Mucosa of stomach (tissue), 1 donor: ENCODE measurements around the gene TH.
"Not testable (repeated sequence)": the region's sequence is repeated elsewhere in the genome, so short reads cannot be mapped to it uniquely, and the experiment has no call there.

Experiments used
- H3K27me3 ChIP-seq: one replicate; pipeline ENCODE4 v1.7.0; 2013; ENCODE audit warnings: mild to moderate bottlenecking, low read length; ENCODE audit not compliant: control insufficient read depth, insufficient read depth
- H3K36me3 ChIP-seq: one replicate; pipeline ENCODE4 v1.7.0; 2013; ENCODE audit warnings: low read length; ENCODE audit not compliant: control insufficient read depth, insufficient read depth
- H3K4me1 ChIP-seq: one replicate; pipeline ENCODE4 v1.7.0; 2013; ENCODE audit warnings: mild to moderate bottlenecking, low read length; ENCODE audit not compliant: control insufficient read depth, insufficient read depth
- H3K4me3 ChIP-seq: one replicate; pipeline ENCODE4 v1.7.0; 2013; ENCODE audit warnings: low read length
- H3K9ac ChIP-seq: one replicate; pipeline ENCODE4 v1.7.0; 2013; ENCODE audit warnings: mild to moderate bottlenecking, low read length, moderate library complexity
- H3K9me3 ChIP-seq: one replicate; pipeline ENCODE4 v1.7.0; 2013; ENCODE audit warnings: mild to moderate bottlenecking, low read length, moderate library complexity; ENCODE audit not compliant: control insufficient read depth
- donor health status: Pancreatic carcinoma.

TH gene

DNA sequence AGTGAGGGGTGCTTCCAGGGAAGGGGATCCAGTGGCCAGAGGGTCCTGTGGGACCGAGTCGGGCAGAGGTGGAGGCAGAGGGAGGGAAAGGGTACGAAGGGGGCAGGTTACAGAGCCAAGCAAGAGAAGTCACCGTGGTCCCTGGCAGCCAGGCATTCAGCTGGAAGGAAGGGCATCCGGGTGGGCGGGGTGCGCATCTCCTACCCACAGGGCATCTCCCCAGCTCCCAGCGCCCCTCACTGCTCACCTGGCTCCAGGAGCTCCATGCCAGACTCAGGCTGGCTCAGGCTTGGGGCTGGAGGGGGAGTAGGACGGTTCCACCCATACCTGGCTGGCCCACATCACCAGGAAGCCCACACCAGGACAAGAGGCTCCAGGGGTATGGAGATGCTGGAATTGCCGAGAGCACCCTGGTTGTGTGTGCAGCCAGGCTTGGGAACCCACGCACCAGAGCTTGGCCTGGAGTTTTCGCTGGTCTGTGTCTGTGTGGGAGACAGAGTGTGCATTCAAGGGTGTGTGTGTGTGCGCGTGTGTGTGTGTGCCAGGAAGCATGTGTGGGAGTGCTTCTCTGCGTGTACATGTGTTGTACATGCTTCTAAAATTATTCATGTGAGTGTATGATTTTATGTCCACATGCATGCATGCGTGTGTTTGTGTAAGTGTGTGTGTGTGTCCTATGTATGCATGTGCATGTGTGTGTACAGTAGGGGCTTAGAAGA is 6.6 kb upstream of the TH start:
- H3K27me3 ChIP-seq = peaks cover 15% of the 10 kb centered on the region
- H3K4me3 ChIP-seq, H3K36me3 ChIP-seq, H3K4me1 ChIP-seq, H3K9me3 ChIP-seq, H3K9ac ChIP-seq: not testable (repeated sequence)

DNA sequence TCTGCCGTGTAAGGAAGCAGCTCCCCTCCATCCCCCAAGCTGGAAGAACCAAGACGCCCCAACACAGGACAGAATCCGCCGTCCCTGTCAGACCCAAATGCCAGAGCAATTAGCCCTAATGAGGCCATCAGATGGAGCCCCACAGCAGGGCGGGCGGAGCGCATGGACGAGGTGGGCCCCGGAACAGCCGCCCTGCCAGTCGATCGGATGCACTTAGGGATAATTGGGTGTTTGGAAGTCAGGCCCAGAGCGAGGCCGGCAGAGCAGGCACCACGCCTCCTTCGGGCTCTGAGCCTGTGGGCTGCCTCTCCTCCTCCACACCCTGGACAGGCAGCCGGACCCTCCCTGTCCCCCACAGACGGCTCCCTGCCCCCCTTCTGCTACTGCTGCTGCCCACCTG is 5.5 kb upstream of the TH start:
- Histone ChIP-seq H3K27me3 (peaks cover 10% of the 10 kb centered on the region), H3K9ac (no peak overlapping the region), H3K36me3 (no peaks in the 10 kb centered on the region), H3K4me1 (peaks cover 3% of the 10 kb centered on the region), H3K4me3 (no peak overlapping the region), H3K9me3 (no peaks in the 10 kb centered on the region)

GRCh38 chr11:2176389-2176900 is 4.8 kb upstream of the TH start:
- Histone ChIP-seq H3K4me1 (peaks cover 3% of the 10 kb centered on the region), H3K27me3 (peaks cover 7% of the 10 kb centered on the region), H3K4me3 (no peak overlapping the region), H3K9ac (no peak overlapping the region), H3K36me3 (no peaks in the 10 kb centered on the region), H3K9me3 (no peaks in the 10 kb centered on the region)

DNA sequence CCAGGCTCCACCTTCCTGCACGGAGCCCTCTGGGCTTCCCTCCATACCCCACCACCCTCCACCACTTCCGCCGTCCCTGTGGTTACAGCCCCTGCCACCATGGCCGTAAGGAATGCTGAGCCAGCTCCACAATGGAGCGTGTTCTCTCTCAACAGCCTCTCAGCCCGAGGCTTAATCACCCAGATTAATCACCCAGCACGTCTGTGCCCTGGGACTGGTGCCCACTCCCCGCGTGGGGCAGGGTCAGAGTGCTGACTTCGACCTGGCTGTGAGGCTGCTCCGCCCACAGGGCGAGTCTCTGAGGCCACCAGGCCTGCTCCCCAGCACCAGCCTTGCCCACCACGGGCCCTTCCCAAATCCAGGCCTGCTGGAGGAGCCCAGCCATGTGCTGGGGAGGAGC is 4.0 kb upstream of the TH start:
- Histone ChIP-seq H3K9ac (no peak overlapping the region), H3K36me3 (no peaks in the 10 kb centered on the region), H3K4me1 (peaks cover 3% of the 10 kb centered on the region), H3K9me3 (no peaks in the 10 kb centered on the region), H3K27me3 (peaks cover 7% of the 10 kb centered on the region), H3K4me3 (no peak overlapping the region)

DNA sequence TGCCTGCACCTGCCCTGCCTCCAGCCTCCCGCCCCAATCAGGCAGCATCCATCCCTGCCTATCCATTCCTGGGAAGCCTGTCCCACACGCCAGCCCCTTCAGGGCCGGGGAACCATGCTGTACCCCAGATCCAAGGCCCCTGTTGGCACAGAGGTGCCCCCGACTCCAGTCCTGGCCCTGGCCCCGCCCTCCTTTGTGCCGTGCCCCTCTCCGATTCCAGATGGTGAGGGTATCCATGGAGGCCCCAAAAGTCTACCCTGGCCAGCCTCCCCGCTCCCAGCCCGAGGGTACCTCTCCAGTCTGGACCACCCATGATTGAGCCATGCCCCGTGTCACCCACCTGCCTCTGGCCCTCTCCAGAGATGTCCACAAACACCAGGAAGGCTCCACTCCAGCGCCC is 2.7 kb upstream of the TH start:
- Histone ChIP-seq H3K4me3 (no peak overlapping the region), H3K4me1 (peaks cover 3% of the 10 kb centered on the region), H3K27me3 (peaks cover 5% of the 10 kb centered on the region), H3K9ac (no peak overlapping the region), H3K36me3 (no peaks in the 10 kb centered on the region), H3K9me3 (no peaks in the 10 kb centered on the region)

GRCh38 chr11:2173761-2174160 is 2.1 kb upstream of the TH start:
- no peak overlapping the region for H3K9ac ChIP-seq
- H3K27me3 ChIP-seq = no peaks in the 10 kb centered on the region
- no peaks in the 10 kb centered on the region for H3K4me1 ChIP-seq
- no peaks in the 10 kb centered on the region for H3K9me3 ChIP-seq
- no peak overlapping the region for H3K4me3 ChIP-seq
- no peaks in the 10 kb centered on the region for H3K36me3 ChIP-seq

- Histone ChIP-seq H3K4me3 (no peak overlapping the region), H3K4me1 (no peaks in the 10 kb centered on the region), H3K27me3 (no peaks in the 10 kb centered on the region), H3K9me3 (no peaks in the 10 kb centered on the region), H3K36me3 (no peaks in the 10 kb centered on the region), H3K9ac (no peak overlapping the region)
These were observed 1.6 kb upstream of the TH start for GRCh38 chr11:2173150-2173693.

- Histone ChIP-seq H3K9ac (no peak overlapping the region), H3K27me3 (peaks cover 3% of the 10 kb centered on the region), H3K4me1 (no peaks in the 10 kb centered on the region), H3K4me3 (no peak overlapping the region), H3K36me3 (no peaks in the 10 kb centered on the region), H3K9me3 (no peaks in the 10 kb centered on the region)
These were observed 1.1 kb upstream of the TH start for GRCh38 chr11:2172676-2173075.

GRCh38 chr11:2169626-2170570 is 1.7 kb downstream of the TH start:
- Histone ChIP-seq H3K9ac (no peak overlapping the region), H3K27me3 (peaks cover 25% of the 10 kb centered on the region), H3K36me3 (no peaks in the 10 kb centered on the region), H3K9me3 (no peaks in the 10 kb centered on the region), H3K4me3 (no peak overlapping the region), H3K4me1 (peaks cover 4% of the 10 kb centered on the region)

- H3K4me1 ChIP-seq = peaks cover 4% of the 10 kb centered on the region
- H3K9ac ChIP-seq = no peak overlapping the region
- no peaks in the 10 kb centered on the region for H3K36me3 ChIP-seq
- no peaks in the 10 kb centered on the region for H3K9me3 ChIP-seq
- no peak overlapping the region for H3K4me3 ChIP-seq
- H3K27me3 ChIP-seq = peaks cover 26% of the 10 kb centered on the region
These were observed 2.6 kb downstream of the TH start for GRCh38 chr11:2169005-2169378.

GRCh38 chr11:2168286-2169004 is 3.2 kb downstream of the TH start:
- no peaks in the 10 kb centered on the region for H3K36me3 ChIP-seq
- H3K27me3 ChIP-seq = peaks cover 26% of the 10 kb centered on the region
- no peak overlapping the region for H3K9ac ChIP-seq
- no peak overlapping the region for H3K4me3 ChIP-seq
- peaks cover 4% of the 10 kb centered on the region for H3K4me1 ChIP-seq
- H3K9me3 ChIP-seq = no peaks in the 10 kb centered on the region
